ENCODE data around the gene GNB5.
A peak's percentile ranks its signal among the peaks of the same experiment; 100 is the strongest.

The GNB5 gene

DNA sequence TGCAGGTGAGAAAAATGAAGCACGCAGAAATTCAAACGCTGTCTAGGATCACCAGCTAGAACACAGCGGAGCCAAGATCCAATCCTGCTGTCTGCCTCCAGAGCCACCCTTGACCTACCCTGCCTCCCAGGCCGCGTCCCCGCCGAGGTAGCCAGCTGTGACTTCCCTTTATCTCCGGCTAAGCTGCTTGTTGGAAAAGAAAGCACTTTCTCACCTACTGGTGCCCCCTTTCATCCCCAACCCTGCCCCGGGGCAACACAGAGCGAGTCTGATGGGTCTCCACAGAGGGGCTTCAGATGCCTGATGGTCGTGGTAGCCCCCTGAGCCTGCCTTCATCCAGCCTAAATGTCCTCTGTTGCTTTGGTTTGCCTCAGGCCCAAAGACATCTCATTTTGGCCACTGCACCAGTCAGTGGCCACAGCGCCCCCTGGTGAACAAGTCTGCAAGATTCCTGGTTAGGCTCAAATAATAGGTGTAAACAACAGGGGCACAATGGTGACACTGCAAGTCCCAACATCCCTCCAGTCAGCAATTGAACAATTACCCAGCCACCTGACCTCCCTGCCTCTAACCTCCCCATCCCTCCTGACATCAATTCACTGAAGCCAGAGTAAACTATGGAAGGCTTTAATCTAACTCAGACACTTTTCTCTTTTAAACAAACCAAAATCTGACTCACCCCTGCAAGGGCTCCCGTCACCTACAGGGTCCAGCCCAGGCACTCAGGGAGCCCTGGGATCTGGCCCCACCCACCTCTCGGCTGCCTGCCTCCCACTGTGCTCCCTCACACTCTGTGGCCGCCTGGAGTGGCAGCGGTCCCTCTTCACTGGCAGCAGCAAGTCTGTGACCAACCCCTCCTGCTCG, 51.4 kb downstream of the GNB5 start:
- peak; percentile 88 for DNase-seq

DNA sequence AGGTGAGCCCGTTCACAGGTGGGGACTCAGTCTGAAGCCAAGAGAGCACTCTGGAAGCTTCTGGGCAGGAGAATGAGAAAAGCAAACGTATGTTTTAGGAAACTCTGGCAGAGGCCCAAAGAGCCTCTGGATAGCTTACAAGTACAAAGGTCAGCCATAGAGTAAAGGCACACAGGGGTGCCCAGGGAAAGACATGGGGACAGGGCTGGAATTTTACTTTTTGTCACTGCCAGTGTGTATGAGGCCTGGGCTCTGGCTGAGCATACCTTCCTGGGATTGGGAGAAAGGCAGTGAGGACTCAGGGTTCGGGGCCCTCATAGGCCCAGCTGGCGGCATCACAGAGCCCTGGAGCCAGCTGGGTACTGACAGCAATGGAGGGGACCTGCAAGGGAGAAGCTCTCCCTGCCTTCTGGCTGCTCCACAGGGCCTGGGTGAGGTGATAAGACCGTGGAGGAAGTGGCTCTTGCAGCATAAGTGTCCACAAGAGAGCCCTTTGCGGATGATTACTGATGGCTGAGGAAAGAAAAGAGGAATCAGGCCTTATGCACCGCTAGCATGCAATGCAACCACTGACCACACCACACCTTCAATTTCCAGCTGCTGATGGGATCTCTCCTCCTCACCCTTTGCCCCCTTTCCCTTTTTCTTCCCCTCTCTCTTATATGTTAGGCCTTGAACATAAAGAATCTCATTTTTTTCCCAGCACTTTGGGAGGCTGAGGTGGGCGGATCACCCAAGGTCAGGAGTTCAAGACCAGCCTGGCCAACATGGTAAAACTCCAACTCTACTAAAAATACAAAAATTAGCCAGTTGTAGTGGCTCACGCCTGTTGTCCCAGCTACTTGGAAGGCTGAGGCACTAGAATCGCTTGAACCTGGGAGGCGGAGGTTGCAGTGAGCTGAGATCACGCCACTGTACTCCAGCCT, 53.5 kb downstream of the GNB5 start:
- DNase-seq, result no peak

DNA sequence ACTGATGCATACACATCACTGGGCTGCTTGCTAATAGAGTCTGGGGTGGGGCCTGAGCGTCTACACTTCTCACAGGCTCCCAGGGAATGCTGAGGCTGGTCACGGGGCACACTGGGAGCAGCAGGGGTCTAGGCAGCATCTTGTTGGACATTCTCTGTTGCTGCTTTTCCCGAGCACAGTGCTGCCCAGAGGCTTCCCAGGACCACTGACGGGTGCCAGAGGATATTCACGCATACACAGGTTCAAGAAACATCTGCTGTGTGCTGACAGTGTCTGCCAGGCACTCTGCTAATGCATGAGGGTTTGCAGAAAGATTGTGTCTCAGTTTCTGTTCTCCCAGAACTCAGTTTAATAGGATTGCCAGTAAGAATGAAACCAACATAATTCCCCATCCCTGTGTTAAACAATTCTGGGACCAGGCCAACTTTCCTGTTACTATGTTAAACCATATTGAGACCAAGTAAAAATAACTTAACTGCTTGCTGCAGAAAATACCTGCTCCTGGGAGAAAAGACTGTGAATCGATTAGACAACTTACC, 54.7 kb downstream of the GNB5 start:
- DNase-seq, result no peak

DNA sequence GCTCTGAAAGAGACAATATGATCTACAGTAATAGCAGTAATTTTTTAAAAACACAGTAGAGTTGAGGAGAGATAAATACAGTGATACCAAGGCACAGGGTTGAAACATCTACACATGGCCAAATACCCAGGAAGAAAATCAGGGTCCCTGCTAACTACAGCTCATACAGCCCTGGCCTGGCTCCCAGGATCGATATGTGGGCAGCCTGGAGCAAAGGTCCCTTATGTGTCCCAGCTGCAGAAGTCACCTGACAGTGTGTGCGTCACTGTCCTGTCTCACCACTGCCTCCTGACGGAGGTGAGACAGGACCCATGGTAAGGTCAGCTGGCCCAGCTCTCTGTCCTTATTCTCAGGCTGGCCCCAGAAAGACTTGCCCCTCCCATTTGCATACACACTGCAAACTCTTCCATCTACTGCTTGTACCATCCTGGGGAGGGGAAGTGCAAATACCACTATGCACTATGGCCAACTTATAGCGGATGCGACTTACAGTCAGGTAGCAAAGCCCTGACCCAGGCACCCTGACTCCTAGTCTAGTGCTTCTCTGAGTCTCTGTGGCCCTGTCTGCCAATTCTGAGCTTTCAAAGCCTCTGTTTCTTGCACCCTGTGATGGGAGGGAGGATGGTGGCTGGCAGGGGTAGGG, 56.6 kb downstream of the GNB5 start:
- no peak for DNase-seq

DNA sequence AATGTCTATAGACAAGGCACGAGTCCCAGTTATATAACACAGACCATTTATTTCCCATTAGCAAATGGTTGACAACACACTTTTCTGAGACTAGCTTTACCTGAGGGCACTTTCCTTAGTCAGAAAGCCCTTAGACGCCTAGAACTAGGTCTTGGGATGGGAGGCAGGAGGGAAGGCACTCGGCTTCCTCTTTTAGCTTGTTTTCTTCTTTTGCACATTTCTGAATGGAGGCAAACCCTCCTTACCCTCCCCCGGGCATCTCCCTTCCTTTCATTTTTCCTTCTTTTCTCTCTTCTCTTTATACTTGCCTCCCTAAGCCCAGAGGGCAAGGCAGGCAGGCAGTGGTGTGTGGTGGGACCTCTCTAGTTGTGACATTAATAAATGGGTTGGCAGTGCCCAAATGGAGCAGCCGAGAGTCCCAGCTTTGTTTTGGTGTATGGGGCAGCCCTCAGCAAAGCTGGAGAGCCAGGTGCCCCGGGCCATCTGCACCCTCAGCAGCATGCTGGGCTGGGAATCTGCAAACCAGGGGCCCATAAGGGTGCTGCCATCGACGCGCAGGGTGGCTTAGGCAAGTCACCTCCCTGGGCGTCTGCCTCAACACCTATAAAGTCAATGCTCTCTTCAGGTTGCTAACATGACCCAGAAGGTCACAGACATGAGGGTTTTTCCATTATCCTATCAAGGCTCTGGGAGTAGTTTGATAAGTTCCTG, 57.5 kb downstream of the GNB5 start:
- no peak for DNase-seq

DNA sequence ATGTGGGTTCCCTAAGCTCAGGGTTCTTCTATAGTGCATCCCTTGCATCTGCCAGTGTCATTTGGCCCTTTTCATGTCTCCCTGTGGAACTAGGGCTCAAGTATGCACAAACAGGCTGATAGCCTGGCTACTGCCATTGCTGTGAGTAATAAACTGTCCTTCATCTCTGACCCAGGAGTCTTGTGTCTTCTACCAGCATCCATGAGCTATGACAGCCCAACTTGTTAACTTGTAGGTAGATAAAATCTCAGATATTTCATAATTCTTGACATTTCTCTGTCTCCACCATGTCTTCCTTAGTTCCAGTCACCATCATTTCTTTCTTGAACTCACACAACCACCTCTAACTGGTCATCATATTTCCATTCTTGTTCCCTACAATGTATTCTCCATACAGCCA, 59.1 kb downstream of the GNB5 start:
- no peak for DNase-seq

DNA sequence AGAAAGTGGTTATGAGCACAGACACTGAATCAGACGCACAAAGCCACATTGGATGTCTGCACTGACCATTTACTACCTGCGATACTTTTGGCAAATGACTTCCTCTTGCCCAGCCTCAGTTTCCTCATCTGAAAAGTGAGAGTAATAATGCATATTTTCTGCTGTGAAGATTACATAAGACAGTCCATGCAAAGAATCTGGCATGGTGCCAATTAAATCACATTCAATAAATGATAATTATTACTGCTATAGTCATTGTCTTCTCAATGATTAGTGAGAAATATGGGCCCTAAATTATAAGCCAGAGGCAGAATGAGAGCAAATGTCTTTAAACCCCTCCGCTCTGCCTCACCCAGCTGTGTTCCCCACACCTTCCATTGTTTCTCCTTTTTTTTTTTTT, 62.6 kb downstream of the GNB5 start:
- DNase-seq, result no peak

DNA sequence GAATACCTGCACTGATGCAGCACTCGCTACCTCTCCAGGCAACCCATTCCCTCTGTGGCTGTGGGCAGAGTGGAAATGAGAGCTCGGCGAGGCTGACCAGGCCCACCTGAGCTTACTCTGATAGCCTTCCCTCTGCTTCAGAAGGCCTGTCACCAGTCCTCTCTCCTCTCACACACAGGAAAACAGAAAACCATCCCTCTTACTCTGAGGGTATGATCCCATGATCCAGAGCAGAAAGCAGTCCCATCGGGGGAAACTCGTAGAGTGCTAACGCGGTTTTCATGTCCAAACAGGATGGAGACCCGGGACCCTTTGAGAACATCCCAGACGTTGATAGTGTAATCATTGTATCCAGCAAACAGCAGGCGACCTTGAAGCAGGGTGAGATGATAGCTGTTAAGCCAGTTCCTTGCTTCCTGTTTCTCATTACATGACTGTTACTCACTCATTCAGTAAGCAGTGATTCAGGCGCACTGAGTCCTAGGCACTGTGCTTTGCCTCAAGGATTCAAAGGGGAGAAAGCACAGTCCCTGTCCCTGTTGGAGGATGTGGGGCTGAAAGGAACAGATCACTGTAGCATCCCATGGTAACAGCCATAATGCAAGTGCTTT, 66.8 kb downstream of the GNB5 start:
- no peak for DNase-seq

DNA sequence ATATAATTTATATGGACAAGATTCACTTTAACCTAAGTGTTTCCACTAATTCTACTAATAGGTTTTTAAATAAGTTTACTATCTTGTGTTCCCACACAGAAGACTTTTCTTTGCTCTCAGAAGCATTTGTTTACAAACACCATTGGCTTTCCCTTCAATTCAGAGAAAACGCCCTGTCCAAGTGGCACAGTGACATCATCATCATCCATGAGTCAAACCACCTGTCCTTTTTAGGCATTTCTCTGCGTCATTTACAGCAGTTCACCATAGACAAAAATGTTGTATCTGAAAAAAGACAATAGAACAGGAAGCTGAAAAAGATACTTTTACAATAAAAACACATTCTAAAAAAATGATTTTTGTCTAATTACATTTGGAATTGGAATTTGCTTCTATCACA, 69.3 kb downstream of the GNB5 start:
- no peak for DNase-seq

DNA sequence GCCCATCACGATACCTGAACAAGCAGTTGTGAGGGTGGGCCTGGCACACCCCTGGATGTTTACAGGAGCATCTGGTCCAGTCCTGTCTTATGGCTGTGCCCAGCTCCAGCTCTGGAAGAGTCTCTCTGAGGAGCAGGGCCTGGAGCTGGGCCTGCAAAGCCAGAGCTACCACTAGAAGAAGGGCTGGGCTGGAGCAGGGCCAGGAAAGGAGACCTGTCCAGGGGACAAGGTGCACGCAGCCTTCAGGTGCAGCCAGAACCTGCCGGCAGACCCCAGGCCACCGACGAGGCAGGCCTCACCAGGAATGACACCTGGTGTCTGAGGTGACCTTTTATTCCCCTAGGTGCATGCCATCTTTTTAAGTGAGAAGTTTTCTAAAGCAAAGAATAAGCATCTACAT, 70.2 kb downstream of the GNB5 start:
- no peak for DNase-seq

DNA sequence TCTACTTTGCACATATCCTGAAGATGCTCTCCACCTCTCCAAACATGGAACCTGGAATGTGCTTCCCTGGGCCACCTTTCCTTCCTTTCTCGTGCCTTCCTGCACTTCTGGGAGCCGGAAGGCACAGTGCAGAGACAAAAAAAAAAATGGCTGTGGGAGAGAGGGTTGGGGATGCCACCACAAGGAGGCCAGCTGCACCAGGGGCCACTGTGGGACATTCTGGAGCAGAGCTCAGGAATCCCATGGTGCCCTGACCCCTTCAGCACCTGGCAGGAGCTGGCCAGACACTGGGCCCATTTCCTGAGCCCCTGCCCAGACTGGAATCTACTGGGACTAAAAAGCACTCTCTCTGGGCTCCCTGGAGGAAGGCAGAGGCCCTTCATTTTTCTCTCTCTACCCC, 70.7 kb downstream of the GNB5 start:
- no peak for DNase-seq

DNA sequence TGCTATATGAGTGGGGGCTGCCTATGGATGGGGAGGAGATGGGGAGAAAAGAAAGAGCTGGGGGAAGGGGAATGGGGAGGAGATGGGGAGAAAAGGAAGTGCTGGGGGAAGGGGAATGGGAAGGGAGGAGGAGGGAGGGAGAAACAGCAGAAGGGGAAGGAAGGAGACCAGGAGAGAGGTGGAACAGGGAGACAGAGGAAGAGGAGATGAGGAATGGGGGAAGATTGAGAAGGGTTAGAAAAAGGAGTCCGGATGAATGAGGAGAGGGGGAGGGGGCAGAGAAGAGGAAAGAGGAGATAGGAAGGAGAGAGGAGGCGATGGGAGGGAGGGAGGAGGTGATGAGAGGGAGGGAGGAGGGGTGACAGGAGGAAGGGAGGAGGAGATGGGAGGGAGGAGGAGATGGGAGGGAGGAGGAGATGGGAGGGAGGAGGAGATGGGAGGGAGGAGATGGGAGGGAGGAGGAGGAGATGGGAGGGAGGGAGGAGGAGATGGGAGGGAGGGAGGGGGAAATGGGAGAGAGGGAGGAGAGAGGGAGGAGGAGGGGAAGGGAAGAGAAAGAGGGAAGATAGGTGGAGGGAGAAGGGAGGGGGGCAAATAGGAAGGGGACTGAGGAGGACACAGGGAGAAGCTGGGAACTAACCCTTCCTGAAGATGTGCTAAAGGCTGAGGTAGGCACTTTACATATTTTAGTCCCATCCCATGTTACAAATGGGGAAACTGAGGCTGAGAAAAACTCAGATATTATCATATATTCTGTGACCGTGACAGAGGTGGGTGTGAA, 72.0 kb downstream of the GNB5 start:
- DNase-seq, result no peak

DNA sequence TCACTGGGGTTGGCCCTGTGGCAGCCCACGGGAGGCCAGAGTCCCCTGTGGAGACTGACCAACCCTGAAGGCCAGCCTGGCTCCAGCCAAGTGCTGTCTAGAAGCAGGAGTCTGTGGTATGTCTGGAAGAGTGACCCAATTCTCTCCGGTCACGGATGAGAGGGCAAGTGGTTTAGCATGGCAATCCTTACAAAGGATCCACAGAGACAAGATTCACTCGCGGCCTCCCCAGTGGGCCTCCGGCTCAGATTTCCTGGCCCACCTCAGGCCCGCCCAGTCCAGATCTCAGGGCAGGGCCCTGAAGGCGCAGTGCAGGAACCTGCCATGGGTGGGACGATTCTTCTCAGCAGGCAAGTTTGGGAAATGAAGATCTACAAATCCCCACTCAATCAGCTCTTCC, 73.6 kb downstream of the GNB5 start:
- no peak for DNase-seq

DNA sequence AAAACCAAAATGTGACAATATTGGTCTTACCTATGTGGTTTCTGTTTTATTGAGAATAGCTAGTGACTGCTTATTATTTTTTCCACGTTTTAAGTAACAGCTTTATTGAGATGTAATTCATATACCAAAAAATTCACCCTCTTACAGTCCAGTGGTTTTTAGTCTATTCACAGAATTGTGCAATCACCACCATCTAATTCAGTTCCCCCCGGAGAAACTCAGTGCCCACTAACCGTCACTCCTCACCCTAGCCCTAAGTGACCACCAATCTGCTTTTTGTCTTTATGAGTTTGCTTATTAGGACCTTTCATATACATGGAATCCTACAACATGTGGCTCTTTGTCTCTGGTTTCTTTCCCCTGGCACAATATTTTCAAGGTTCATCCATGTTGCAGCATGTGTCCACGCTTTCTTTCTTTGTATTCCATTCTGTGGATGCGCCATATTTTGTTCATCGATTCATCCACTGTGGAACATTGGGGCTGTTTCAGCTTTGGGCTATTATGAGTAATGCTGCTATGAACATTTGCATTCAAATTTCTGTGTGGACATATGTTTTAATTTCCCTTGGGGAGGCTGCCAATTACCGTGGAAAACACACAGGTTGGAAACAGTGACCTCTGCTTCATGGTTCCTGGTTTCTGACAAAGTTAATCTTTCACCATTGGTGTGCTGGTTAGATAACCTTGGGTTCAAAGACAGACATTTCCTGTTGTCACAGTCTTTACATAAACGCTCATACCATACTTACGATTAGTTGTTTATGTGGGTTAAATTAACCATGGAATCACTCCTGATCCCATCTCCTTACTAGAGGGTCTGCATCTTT, 75.4 kb downstream of the GNB5 start:
- DNase-seq, result no peak

DNA sequence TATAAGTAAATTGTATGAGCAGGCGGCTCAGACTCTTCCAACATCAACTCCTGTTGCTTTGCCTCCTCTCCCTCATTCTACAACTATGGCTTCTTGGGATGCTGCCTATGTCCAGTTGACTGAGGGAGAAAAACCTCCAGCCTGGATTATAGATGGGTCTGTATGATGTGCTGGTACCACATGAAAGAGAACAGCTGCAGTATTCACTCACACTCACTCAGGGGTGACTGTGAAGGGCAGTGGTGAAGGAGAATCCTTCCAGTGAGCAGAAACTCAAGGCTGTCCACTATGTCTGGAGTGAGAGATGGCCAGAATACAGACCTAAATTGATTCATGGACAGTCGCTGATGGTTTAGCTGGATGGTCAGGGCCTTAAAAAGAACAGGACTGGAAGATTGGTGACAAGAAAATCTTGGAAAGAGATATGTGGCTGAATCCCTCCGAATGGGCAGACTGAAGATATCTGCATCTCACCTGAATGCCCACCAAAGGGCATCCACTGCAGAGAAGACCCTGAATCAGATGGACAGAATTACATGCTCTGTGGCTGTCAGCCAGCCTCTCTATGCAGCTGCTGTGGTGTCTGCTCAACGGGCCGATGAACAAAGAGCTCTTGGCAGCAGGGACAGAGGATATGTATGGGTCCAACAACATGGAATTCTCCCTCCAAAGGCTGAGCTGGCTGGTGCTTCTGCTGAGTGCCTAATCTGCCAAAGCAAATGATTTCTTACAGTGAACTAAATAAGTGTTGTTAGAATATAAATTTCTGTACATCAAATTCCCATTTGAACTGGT, 76.7 kb downstream of the GNB5 start:
- DNase-seq, result no peak

DNA sequence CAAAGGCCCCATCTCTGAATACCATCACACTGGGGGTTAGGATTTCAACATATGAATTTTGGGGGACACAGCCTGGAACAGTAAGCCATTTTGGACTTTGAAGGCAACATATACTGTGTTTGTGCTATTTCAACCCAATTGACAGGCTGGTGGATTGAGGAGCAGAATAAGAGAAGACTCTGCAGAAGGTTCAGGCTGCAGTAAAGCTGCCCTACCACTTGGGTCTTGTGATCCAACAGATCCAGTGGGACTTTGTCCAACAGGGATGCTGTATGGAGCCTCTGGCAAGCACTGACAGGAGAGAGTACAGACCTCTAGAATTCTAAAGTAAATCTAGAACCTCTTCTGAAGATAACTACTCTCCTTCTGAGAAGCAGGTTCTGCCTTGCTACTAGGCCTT, 77.5 kb downstream of the GNB5 start:
- DNase-seq, result no peak

DNA sequence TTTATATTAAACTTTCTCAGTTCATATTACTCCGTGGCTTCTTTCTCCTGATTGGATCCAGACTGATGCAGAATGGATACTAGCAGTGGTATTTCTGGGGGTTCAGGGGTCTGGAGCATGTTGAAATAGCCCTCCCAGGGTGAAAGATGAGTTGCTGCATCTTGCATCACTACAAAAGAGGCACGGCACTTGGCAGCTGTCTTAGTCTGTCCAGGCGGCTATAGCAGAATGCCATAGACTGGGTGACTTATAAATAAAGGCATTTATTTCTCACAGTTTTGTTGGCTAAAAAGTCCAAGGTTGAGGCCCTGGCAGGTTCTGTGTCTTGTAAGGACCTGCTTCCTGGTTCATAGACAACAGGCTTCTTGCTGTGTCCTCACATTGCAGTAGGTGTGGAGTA, 78.0 kb downstream of the GNB5 start:
- DNase-seq, result no peak

DNA sequence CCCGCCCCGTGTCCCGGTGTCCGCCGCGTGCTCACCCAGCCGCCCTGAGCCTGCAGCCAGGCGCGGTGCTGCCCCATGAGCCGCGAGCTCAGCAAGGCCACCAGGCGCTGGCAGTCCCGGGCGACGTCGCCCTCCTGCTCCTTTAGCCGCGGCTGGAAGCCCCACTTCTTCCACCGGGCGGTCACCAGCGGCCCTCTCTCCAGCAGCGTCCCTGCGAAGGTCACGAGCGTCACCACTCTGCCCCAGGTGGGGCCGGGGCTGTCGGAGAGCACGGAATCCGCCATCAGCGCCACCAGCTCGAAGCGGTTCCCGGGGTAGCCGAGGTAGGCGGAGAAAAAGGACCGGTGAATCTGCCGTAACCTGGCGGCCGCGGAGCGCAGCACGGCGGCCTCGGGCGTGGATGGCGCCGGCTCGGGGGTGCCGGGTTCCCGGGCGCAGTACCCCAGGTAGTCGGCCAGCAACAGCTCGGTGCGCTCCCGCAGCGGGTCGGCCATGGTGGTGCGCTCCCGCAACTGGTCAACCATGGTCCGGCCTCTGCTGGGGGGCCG, 78.9 kb downstream of the GNB5 start:
- DNase-seq, result peak; percentile 80

DNA sequence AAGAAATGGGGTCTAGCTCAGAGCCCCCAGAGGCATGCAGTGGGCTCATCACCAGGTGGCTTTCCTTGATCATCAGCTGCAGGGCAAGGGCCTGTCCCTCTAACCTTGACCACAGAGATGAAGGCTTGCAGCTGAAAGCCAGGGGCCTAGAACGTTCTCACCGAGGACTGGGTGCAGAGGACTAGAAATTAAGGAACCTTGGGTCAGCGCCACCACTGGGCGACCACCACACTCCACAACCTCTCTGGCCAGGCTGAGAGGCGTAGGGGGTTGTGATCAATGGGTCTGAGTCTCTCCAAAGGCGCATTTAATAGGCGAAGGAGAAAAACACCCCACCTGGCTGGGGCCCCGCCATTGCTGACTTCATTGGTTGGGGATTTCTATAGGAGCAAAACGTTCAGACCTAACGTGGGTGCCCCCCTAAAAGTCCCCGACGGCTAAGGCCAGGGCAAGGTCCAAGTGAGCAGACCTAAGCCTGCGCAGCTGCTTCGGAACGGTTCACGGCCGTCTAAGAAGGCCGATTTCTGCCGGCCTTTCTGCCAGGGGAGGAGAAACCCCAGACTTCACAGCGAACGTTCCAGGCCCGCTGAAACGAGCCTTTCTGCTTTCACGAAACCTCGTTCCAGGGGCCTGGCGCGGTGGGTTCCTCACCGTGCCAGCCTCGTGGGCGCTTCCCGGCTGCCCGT, 79.5 kb downstream of the GNB5 start:
- no peak for DNase-seq

Data from activated effector memory CD4-positive, alpha-beta T cell treated with anti-CD3 and anti-CD28 coated beads, Interleukin-2, amount 50 U/mL, for 16 hours (primary cell).